HG02943 (cell line): ENCODE data around the gene SGCD.
"Not testable (repeated sequence)": the region's sequence is repeated elsewhere in the genome, so short reads cannot be mapped to it uniquely, and the experiment has no call there.

Source experiments
- ATAC-seq: cut with Tn5 transposase; IDR thresholded peaks from one replicate; pipeline ENCODE4 v1.9.1; 2021; ENCODE audit warnings: mild to moderate bottlenecking, low read depth, moderate library complexity; ENCODE audit not compliant: unreplicated experiment

The SGCD gene

DNA sequence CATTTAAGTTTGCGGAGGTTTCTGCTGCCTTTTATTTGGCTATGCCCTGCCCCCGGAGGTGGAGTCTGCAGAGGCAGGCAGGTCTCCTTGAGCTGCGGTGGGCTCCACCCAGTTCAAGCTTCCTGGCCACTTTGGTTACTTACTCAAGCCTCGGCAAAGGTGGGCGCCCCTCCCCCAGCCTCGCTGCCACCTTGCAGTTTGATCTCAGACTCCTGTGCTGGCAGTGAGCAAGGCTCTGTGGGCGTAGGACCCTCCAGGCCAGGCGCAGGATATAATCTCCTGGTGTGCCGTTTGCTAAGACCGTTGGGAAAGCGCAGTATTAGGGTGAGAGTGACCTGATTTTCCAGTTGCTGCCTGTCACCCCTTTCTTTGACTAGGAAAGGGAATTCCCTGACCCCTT, 283.6 kb downstream of the SGCD start:
- not testable (repeated sequence) for ATAC-seq

GRCh38 chr5:156615901-156616300, 288.9 kb downstream of the SGCD start:
- no peak for ATAC-seq

DNA sequence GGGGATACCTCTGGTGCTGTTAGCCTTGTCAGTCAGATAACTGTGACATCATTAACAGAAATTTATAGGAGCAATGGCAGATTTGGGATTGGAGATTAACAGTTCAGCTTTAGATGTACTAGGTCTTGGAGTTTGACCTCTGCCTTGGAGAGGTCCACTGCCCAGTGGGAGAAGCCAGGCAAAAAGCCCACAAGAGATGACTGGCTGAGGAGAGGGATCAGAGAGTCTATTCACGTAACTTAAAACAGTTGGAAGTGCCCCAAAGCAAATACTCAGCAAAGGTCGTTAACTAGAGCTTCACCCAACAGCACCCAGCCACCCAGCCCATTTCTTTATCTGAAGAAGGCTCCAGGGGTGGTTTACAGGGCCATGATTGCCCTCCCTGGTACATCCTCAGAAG, 290.5 kb downstream of the SGCD start:
- ATAC-seq, result no peak

GRCh38 chr5:156618601-156619000, 291.6 kb downstream of the SGCD start:
- ATAC-seq, result no peak

GRCh38 chr5:156621719-156622118, 294.8 kb downstream of the SGCD start:
- no peak for ATAC-seq

DNA sequence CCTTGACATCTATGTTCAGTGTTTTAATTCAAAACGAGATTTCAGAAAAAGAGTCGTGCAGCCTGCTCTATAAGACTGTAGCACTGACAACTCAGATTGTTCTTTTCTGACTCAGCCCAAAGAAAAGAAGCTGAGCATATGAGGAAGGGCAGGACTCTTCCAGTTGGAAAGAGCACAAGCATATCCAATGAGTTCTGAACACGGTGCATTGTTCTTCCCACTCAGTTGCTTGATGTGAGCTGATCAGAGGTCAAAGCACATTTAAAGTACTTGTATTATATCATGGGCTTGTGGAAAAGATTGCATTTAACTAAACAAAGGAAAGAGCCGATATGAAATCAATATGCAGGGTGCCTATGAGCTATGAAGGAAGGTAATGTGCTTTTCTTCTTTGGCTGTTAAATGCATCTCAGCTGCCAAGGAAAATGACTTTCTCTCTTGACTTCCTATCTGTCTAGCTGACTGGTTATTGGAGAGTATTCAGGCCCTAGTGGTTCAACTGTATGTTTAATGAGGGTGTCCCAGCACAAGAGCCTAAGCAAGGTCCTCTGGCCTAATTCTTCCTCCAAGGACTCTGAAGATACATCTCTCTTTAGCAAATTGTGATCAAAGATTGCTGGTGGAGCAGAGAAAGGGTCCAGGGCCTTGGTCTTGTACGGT, 296.5 kb downstream of the SGCD start:
- no peak for ATAC-seq

GRCh38 chr5:156624686-156625085, 297.7 kb downstream of the SGCD start:
- ATAC-seq, result no peak

- no peak for ATAC-seq
Observed at GRCh38 chr5:156628421-156628820, 301.5 kb downstream of the SGCD start.

- ATAC-seq, result no peak
Observed at GRCh38 chr5:156631005-156631404, 304.0 kb downstream of the SGCD start.

DNA sequence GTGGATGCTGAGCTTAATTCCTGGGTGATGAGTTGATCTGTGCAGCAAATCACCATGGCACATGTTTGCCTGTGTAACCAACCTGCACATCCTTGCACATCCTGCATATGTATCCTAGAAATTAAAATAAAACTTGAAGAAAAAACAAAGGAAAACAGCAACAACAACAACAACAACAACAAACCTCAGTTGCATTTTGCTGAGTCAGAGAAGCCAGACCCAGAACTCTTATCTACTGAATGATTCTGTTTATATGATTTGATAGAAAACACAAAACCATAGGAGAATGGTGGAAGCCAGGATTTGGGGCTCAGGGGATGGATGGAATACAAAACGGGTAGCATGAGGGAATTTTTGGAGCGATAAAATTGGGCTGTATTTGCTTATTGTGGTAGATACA, 307.3 kb downstream of the SGCD start:
- ATAC-seq, result no peak

GRCh38 chr5:156640691-156641241, 313.8 kb downstream of the SGCD start:
- no peak for ATAC-seq

GRCh38 chr5:156641686-156642085, 314.7 kb downstream of the SGCD start:
- no peak for ATAC-seq

- no peak for ATAC-seq
Observed at GRCh38 chr5:156647034-156647451, 320.1 kb downstream of the SGCD start.

DNA sequence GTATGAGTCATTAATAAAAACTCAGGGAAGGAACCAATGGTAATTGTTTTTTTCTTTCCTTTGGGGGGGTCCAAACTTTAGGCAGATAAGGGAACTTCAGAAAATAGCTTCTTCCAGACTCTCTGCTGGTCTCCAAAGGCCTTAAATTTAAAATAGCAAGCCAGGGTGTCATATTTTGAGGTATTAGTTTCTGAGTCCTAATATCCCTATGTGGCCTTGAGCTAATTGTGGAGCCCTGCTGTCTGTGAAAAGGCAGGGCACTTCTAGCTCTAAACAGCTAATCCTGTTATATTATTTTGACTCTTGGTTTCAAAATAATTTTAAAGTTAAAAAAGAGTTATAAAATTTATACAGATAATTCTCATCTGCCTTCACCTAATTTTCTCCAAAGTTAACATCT, 327.5 kb downstream of the SGCD start:
- ATAC-seq, result no peak

DNA sequence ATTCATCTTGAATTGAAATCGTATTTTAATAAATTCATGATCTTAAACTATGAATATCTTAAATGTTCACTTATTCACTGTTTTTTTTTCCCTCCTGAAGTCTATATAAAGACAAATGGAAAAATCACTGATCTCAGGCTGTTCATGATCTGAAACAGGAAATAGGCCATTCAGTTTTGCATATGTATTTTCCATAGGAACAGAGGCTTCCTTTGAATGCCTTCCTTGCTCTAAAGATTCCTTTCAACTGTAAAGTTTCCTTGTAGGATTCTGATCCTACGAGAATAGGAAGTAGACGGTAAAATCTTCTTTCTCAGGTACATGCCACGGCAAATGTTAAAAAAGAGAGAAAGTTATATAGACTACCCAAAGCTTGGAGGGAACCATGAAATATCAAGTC, 328.8 kb downstream of the SGCD start:
- no peak for ATAC-seq

GRCh38 chr5:156664832-156665231, 337.9 kb downstream of the SGCD start:
- not testable (repeated sequence) for ATAC-seq

- ATAC-seq, result not testable (repeated sequence)
Observed at GRCh38 chr5:156666686-156667085, 339.7 kb downstream of the SGCD start.

DNA sequence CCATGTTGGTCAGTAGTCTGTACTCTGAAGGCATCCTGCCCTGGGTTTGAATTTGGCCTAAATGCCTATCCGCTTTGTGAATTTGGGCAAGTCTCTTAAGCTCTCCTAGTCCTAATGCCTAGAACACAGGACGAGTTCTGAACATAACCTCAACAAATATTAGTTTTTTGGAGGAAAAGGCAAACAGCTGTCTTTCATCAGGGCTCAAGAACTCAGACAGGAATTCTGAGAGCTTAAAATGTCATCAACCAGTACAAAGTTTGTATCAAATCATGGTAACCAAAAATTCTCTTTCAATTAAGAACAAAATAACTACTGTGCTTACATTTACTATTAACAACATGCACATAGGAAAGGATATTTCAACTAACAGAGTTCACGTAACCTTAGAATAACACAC, 340.7 kb downstream of the SGCD start:
- ATAC-seq, result no peak

- no peak for ATAC-seq
Observed at GRCh38 chr5:156669416-156669815, 342.5 kb downstream of the SGCD start.

GRCh38 chr5:156670615-156671014, 343.7 kb downstream of the SGCD start:
- ATAC-seq, result no peak

GRCh38 chr5:156675395-156675794, 348.4 kb downstream of the SGCD start:
- ATAC-seq, result no peak

- no peak for ATAC-seq
Observed at GRCh38 chr5:156677963-156678362, 351.0 kb downstream of the SGCD start.

DNA sequence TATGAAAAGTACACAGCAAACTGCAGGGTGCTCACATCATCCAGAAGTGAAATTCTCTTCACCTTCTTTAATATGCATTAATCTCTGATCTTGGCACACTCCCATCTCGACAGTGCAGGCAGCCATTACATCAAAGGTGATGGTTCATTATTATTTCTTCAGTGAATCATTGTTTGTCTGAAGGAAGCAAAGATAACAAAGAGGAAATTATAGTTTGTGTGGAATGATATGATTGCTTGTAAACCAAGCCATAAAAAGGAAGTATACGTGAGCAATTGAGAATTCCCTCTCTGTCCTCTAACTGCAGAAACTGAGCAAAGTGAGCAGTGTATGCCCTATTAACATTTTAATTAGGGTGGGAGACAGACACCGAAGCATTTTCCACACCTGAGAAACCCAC, 351.5 kb downstream of the SGCD start:
- no peak for ATAC-seq
